ENCODE measurements around the gene ILDR1. TPM values are rescaled to one million over a fixed set of nuclear protein-coding genes. Genes with fewer than 3 reads are reported as not detected.

ILDR1 gene
- total RNA-seq, 3 donors from 2014 or later (not counting 1 experiment from before 2014, with no cell fraction given) = 0.28 TPM; not detected in 2

DNA sequence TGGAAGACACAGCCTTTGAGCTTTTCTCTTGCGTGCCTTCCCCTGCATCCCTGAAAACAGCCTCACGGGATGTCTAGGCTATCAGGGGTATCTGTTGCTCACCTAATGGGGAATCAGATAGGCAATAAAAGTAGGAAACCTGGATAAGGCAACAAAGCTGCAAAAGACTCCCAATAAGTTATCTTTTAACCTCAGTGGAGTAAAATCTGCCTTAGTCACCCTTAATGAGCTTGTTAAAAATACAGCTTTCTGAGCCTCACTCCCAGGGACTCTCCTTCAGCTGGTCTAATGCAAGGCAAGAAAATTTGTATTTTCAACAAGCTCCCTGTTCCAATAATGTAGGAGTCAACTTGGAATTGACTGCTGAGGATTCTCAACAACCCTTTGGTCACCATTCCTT is 25.6 kb downstream of the ILDR1 start:
- intact Hi-C loops (cut with micrococcal nuclease) = loop anchor here (10.0 kb wide), 1 partner anchor 452 kb away; the partner anchor contains the start of gene POLQ
- WGBS (ENCODE audit: insufficient coverage) = 100% methylated on average over 2 of the region's 2 CpGs
- TF ChIP-seq CTCF (IDR thresholded peaks at IDR 0.05) = no peak

DNA sequence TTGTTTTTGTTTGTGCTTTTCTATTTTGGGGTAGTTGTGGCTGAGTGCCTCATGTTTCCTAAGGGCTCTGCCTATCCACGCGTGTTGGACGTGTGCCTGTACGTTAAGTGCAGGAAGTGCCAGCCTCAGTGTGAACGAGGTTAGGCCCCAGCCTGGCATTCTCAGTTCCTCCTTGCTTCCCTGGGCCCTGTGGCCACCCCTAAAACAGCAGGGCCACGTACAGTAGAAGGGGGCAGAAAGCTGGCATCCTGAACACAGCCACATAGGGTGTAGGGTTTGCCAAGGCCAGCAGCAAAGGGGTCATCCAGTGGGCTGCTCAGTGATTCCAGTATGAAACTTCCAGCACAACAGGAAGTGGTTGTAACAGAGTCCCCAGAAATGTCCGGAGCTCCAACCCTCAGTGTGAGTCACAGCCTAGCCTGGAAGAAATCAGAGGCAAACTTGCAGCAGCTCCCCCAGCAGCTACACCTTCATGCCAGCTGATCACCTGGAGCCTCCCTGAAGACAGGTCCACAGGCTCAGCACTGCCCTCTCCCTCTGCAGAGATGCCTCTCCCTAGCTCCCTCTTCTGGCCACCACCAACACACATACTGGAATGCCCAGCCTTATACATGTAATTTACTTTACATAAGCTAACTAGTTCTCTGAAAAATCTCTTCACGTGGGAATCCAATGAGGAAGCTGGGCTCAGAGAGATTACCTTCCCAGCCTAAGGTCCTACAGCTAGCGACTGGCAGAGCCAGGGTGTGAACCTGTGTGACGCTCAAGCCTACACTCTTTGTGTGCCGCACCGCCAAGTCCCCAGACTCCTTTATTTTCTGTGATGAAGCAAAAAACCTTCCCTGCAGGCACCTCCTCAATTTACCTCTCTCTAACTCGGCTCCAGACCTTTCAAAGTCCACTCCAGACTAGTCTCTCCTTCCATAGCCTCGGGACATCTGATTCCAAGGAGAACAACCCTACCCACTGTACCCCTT is 26.6 kb downstream of the ILDR1 start:
- peaks cover 39% of the 10 kb centered on the region for H3K4me1 ChIP-seq (ENCODE audit: control insufficient read depth, insufficient read depth, low read length)
- H3K36me3 Mint-ChIP-seq = no peaks in the 10 kb centered on the region
- WGBS (ENCODE audit: insufficient coverage) = 45% methylated on average over 14 of the region's 14 CpGs
- peak in 1 of 2 donors; percentile 54 for DNase-seq
- no peak overlapping the region for H3K4me3 ChIP-seq (ENCODE audit: low read length)
- TF ChIP-seq CTCF (IDR thresholded peaks at IDR 0.05) = no peak
- H3K27me3 Mint-ChIP-seq (ENCODE audit: low read depth in 2 of 2) = no peaks in the 10 kb centered on the region
- intact Hi-C loops (cut with micrococcal nuclease) = loop anchor here (10.0 kb wide), 1 partner anchor 451 kb away; the partner anchor contains the start of gene POLQ
- H3K27me3 ChIP-seq (ENCODE audit: control insufficient read depth, insufficient read depth, low read length) = no peaks in the 10 kb centered on the region
- peaks cover 0 to 16% of the 10 kb centered on the region in 2 donors for H3K4me1 Mint-ChIP-seq
- ATAC-seq = peak; percentile 46 to 52 (median 46)
- H3K27ac ChIP-seq (ENCODE audit: low read length) = peak overlapping the region; percentile 26
- no peak overlapping the region for H3K4me3 Mint-ChIP-seq
- H3K36me3 ChIP-seq (ENCODE audit: control insufficient read depth, insufficient read depth, low read length) = no peaks in the 10 kb centered on the region
- H3K9me3 ChIP-seq (ENCODE audit: control insufficient read depth, insufficient read depth, low read length) = no peaks in the 10 kb centered on the region
- H3K27ac Mint-ChIP-seq = peak overlapping the region in 1 of 2 donors; percentile 10
- H3K9me3 Mint-ChIP-seq = no peaks in the 10 kb centered on the region

More for the DNA sequence above, 25.6 kb downstream of the ILDR1 start:
- no peaks in the 10 kb centered on the region for H3K27me3 ChIP-seq (ENCODE audit: control insufficient read depth, insufficient read depth, low read length)
- Mint-ChIP-seq H3K36me3 (no peaks in the 10 kb centered on the region), H3K27me3 (ENCODE audit: low read depth in 2 of 2) (no peaks in the 10 kb centered on the region), H3K4me3 (no peak overlapping the region), H3K27ac (no peak overlapping the region), H3K9me3 (no peaks in the 10 kb centered on the region), H3K4me1 (peaks cover 0 to 16% of the 10 kb centered on the region in 2 donors)
- H3K9me3 ChIP-seq (ENCODE audit: control insufficient read depth, insufficient read depth, low read length) = no peaks in the 10 kb centered on the region
- no peak overlapping the region for H3K4me3 ChIP-seq (ENCODE audit: low read length)
- no peaks in the 10 kb centered on the region for H3K36me3 ChIP-seq (ENCODE audit: control insufficient read depth, insufficient read depth, low read length)
- no peak for ATAC-seq
- peaks cover 39% of the 10 kb centered on the region for H3K4me1 ChIP-seq (ENCODE audit: control insufficient read depth, insufficient read depth, low read length)
- no peak for DNase-seq
- H3K27ac ChIP-seq (ENCODE audit: low read length) = no peak overlapping the region

DNA sequence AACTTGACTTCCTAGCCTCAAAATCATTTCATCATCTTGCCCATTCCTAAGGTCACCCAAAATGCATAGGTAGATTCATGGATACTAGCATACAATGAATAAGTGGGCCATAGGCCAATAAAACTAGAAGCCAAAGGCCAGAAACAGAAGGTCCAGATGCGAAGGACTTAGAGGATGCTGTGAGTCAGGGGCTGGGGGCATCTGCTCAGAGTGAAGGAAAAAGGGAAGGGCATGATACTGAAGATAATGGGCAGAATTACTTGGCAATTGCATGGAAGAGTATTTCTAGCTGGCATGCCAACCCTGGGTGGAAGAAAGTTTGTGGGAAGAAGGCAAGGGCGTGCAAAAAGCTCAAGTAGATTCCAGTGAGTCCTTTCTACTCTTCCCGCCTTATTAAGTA is 27.5 kb downstream of the ILDR1 start:
- H3K4me3 Mint-ChIP-seq = no peak overlapping the region
- no peaks in the 10 kb centered on the region for H3K27me3 Mint-ChIP-seq (ENCODE audit: low read depth in 2 of 2)
- Histone ChIP-seq H3K27ac (ENCODE audit: low read length) (peak overlapping the region; percentile 26), H3K4me3 (ENCODE audit: low read length) (no peak overlapping the region), H3K27me3 (ENCODE audit: control insufficient read depth, insufficient read depth, low read length) (no peaks in the 10 kb centered on the region), H3K4me1 (ENCODE audit: control insufficient read depth, insufficient read depth, low read length) (peaks cover 39% of the 10 kb centered on the region), H3K36me3 (ENCODE audit: control insufficient read depth, insufficient read depth, low read length) (no peaks in the 10 kb centered on the region), H3K9me3 (ENCODE audit: control insufficient read depth, insufficient read depth, low read length) (no peaks in the 10 kb centered on the region)
- no peak overlapping the region for H3K27ac Mint-ChIP-seq
- intact Hi-C loops (cut with micrococcal nuclease) = loop anchor here (10.0 kb wide), 1 partner anchor 450 kb away; the partner anchor contains the start of gene POLQ
- peaks cover 0 to 16% of the 10 kb centered on the region in 2 donors for H3K4me1 Mint-ChIP-seq
- no peaks in the 10 kb centered on the region for H3K36me3 Mint-ChIP-seq
- DNase-seq = no peak
- H3K9me3 Mint-ChIP-seq = no peaks in the 10 kb centered on the region
- TF ChIP-seq CTCF (IDR thresholded peaks at IDR 0.05) = no peak
- 82% methylated on average over 3 of the region's 3 CpGs for WGBS (ENCODE audit: insufficient coverage)
- no peak for ATAC-seq
